ENCODE results near the gene USP40.

The USP40 gene

DNA sequence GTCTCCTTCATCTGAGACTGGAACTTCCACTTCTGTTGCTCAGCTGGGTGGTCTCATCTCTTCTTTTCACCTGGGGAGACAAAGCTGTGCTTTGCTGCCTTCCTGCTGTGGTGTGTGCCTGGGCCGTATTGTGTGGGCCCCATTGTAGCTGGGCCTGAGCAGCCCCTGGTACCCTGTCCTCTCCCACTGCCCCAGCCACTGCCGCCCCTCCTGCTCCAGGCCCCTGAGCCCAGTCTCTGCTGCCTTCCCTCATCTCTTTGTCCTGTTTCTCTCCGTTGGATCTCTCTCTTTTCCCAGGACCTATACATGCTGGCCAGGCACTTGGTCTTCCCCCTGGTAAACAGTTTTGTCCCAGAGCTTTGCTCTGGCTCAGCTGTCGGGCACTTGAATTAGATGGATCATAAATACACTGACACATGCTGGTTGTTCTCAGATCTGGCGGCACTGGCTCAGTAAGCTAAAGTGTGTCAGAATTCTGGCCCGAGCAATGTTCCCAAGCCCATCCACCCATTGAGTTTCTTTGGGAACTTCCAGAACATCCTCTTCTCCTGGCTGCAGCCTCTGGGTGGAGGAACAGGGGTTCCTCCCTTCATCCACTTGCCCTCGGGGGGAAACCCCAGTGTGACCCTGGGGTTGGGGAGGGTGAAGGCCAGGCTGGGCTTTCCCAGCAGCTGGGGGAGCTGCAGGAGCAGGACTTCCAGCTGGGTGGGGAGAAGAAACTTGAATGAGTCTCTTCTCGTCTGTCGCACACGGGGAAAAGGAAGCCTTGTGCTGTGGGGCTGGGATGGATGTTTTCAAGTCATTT lies 113.3 kb downstream of the USP40 start:
- Histone ChIP-seq H3K14ac (ENCODE audit: low read length) (no peak overlapping the region), H2BK12ac (ENCODE audit: low read length) (no peak overlapping the region), H3K23ac (ENCODE audit: low read depth, low read length, poor library complexity) (no peak overlapping the region), H3K27ac (replicated peaks; ENCODE audit: low read length) (no peak overlapping the region), H2BK5ac (ENCODE audit: low read length) (no peak overlapping the region), H4K91ac (ENCODE audit: low read depth, low read length, poor library complexity) (no peak overlapping the region), H3K9ac (ENCODE audit: low read depth, low read length, poor library complexity) (peak overlapping the region; percentile 25), H3K9me3 (replicated peaks in 1 of 2; ENCODE audit: control insufficient read depth in 2 of 2, insufficient read depth in 1 of 2, low read depth in 1 of 2, low read length in 2 of 2) (no peaks in the 10 kb centered on the region), H3K18ac (ENCODE audit: low read length) (peak overlapping the region; percentile 46), H3K4me1 (ENCODE audit: control insufficient read depth in 2 of 2, insufficient read depth in 1 of 2, low read depth in 1 of 2, low read length in 2 of 2) (peaks cover 0 to 23% of the 10 kb centered on the region in 2 donors), H3K4me3 (ENCODE audit: low read length in 2 of 2) (no peak overlapping the region), H3K4me2 (ENCODE audit: insufficient read depth, low read length, poor library complexity, severe bottlenecking) (no peak overlapping the region), H2AK5ac (ENCODE audit: low read depth, low read length) (no peak overlapping the region), H2BK15ac (ENCODE audit: low read length) (no peak overlapping the region), H2AFZ (ENCODE audit: low read length) (no peak overlapping the region), H3K79me1 (ENCODE audit: low read depth, low read length) (no peaks in the 10 kb centered on the region), H3K27me3 (ENCODE audit: control insufficient read depth in 3 of 3, insufficient read depth in 3 of 3, low read depth in 1 of 3, low read length in 3 of 3) (no peaks in the 10 kb centered on the region), H3K36me3 (replicated peaks in 1 of 2; ENCODE audit: control insufficient read depth in 2 of 2, insufficient read depth in 2 of 2, low read length in 2 of 2) (peaks cover 20 to 87% of the 10 kb centered on the region in 2 donors), H3K4ac (ENCODE audit: low read length) (no peak overlapping the region), H2BK120ac (ENCODE audit: low read depth, low read length) (no peak overlapping the region), H4K8ac (ENCODE audit: low read depth, low read length) (no peak overlapping the region)
- WGBS, 2 donors (ENCODE audit: extremely low coverage in 2 of 2, insufficient read length in 2 of 2, insufficient replicate concordance in 1 of 2): no CpG with 5 or more reads among the region's 10 CpGs
- no peak for DNase-seq (ENCODE audit: low spot score)

DNA sequence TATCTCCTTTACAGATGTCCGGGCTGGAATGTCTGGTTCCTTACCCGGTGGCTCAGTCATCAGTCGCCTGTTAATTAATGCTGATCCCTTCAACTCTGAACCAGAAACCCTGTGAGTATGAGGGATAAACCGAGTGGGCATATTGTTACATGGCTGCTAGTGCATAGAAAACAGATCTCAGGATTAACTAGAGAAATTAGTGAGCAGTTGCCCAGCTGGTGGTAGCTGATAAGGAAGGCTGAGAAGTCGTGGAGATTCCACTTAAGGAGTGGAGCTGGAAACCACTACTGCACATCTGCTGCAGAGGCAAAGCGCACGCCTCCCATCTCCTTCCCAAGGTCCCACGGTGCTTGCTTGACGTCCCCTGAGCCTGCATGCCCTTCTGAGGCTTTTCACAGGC lies 114.6 kb downstream of the USP40 start:
- H3K23ac ChIP-seq (ENCODE audit: low read depth, low read length, poor library complexity): peak overlapping the region; percentile 26
- H2BK15ac ChIP-seq (ENCODE audit: low read length): no peak overlapping the region
- H3K4me1 ChIP-seq (ENCODE audit: control insufficient read depth in 2 of 2, insufficient read depth in 1 of 2, low read depth in 1 of 2, low read length in 2 of 2): peaks cover 0 to 18% of the 10 kb centered on the region in 2 donors
- H3K9me3 ChIP-seq (replicated peaks in 1 of 2; ENCODE audit: control insufficient read depth in 2 of 2, insufficient read depth in 1 of 2, low read depth in 1 of 2, low read length in 2 of 2): no peaks in the 10 kb centered on the region
- H3K27me3 ChIP-seq (ENCODE audit: control insufficient read depth in 3 of 3, insufficient read depth in 3 of 3, low read depth in 1 of 3, low read length in 3 of 3): no peaks in the 10 kb centered on the region
- H3K4me3 ChIP-seq (ENCODE audit: low read length in 2 of 2): no peak overlapping the region
- no CpG with 5 or more reads among the region's 9 CpGs for WGBS, 2 donors (ENCODE audit: extremely low coverage in 2 of 2, insufficient read length in 2 of 2, insufficient replicate concordance in 1 of 2)
- no peak overlapping the region for H2AK5ac ChIP-seq (ENCODE audit: low read depth, low read length)
- no peak for DNase-seq (ENCODE audit: low spot score)
- no peak overlapping the region for H3K4me2 ChIP-seq (ENCODE audit: insufficient read depth, low read length, poor library complexity, severe bottlenecking)
- no peak overlapping the region for H3K4ac ChIP-seq (ENCODE audit: low read length)
- H3K9ac ChIP-seq (ENCODE audit: low read depth, low read length, poor library complexity): no peak overlapping the region
- peaks cover 15 to 76% of the 10 kb centered on the region in 2 donors for H3K36me3 ChIP-seq (replicated peaks in 1 of 2; ENCODE audit: control insufficient read depth in 2 of 2, insufficient read depth in 2 of 2, low read length in 2 of 2)
- no peaks in the 10 kb centered on the region for H3K79me1 ChIP-seq (ENCODE audit: low read depth, low read length)
- no peak overlapping the region for H3K14ac ChIP-seq (ENCODE audit: low read length)
- H3K27ac ChIP-seq (replicated peaks; ENCODE audit: low read length): no peak overlapping the region
- no peak overlapping the region for H3K18ac ChIP-seq (ENCODE audit: low read length)
- H4K91ac ChIP-seq (ENCODE audit: low read depth, low read length, poor library complexity): no peak overlapping the region
- no peak overlapping the region for H4K8ac ChIP-seq (ENCODE audit: low read depth, low read length)
- no peak overlapping the region for H2AFZ ChIP-seq (ENCODE audit: low read length)
- no peak overlapping the region for H2BK5ac ChIP-seq (ENCODE audit: low read length)
- no peak overlapping the region for H2BK12ac ChIP-seq (ENCODE audit: low read length)
- H2BK120ac ChIP-seq (ENCODE audit: low read depth, low read length): no peak overlapping the region

DNA sequence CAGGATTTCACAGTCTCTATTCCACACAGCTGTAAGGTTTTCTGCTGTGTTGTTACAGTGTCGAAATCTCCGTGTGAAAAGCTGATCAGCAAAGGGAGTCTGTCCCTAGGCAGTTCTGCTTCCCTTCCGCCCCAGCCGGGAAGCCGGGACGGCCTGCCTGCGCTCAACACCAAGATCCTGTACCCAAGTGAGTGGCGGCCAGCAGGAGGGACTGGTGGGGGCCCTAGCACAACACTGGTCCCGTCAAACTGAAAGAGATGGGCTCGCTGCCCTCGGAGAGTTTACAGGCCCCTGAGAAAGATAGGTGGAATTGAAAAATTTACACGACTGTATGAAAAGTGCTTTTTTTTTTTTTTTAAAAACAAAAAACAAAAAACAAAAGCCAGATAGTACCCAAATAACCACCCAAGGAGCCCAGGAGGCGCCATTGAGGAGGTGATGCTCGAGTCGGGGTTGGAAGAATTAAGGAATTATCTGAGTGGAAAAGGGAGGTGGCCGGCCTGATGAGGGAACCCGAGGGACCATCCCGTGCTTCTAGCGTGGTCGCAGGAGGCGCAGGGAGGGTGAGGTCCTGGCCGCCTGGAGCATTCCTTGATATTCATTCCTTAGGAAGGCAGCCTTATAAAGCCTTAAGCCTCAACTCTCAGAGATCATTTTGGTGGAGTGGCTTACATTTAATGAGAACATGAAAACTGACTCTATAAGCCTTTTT lies 115.6 kb downstream of the USP40 start:
- peak overlapping the region; percentile 76 for H3K18ac ChIP-seq (ENCODE audit: low read length)
- peak overlapping the region; percentile 1 for H2BK5ac ChIP-seq (ENCODE audit: low read length)
- H4K8ac ChIP-seq (ENCODE audit: low read depth, low read length): no peak overlapping the region
- H3K23ac ChIP-seq (ENCODE audit: low read depth, low read length, poor library complexity): no peak overlapping the region
- H3K27me3 ChIP-seq (ENCODE audit: control insufficient read depth in 3 of 3, insufficient read depth in 3 of 3, low read depth in 1 of 3, low read length in 3 of 3): no peaks in the 10 kb centered on the region
- no peak overlapping the region for H2AFZ ChIP-seq (ENCODE audit: low read length)
- no peak overlapping the region for H2BK12ac ChIP-seq (ENCODE audit: low read length)
- H2BK120ac ChIP-seq (ENCODE audit: low read depth, low read length): no peak overlapping the region
- H2BK15ac ChIP-seq (ENCODE audit: low read length): no peak overlapping the region
- no peak overlapping the region for H4K91ac ChIP-seq (ENCODE audit: low read depth, low read length, poor library complexity)
- H3K27ac ChIP-seq (replicated peaks; ENCODE audit: low read length): peak overlapping the region; percentile 58
- H2AK5ac ChIP-seq (ENCODE audit: low read depth, low read length): no peak overlapping the region
- H3K4me2 ChIP-seq (ENCODE audit: insufficient read depth, low read length, poor library complexity, severe bottlenecking): no peak overlapping the region
- H3K79me1 ChIP-seq (ENCODE audit: low read depth, low read length): no peaks in the 10 kb centered on the region
- H3K9ac ChIP-seq (ENCODE audit: low read depth, low read length, poor library complexity): no peak overlapping the region
- no peak overlapping the region for H3K4me3 ChIP-seq (ENCODE audit: low read length in 2 of 2)
- peaks cover 14 to 75% of the 10 kb centered on the region in 2 donors for H3K36me3 ChIP-seq (replicated peaks in 1 of 2; ENCODE audit: control insufficient read depth in 2 of 2, insufficient read depth in 2 of 2, low read length in 2 of 2)
- DNase-seq (ENCODE audit: low spot score): no peak
- no peak overlapping the region for H3K14ac ChIP-seq (ENCODE audit: low read length)
- H3K4me1 ChIP-seq (ENCODE audit: control insufficient read depth in 2 of 2, insufficient read depth in 1 of 2, low read depth in 1 of 2, low read length in 2 of 2): peaks cover 0 to 15% of the 10 kb centered on the region in 2 donors
- WGBS, 2 donors (ENCODE audit: extremely low coverage in 2 of 2, insufficient read length in 2 of 2, insufficient replicate concordance in 1 of 2): no CpG with 5 or more reads among the region's 22 CpGs
- no peaks in the 10 kb centered on the region for H3K9me3 ChIP-seq (replicated peaks in 1 of 2; ENCODE audit: control insufficient read depth in 2 of 2, insufficient read depth in 1 of 2, low read depth in 1 of 2, low read length in 2 of 2)
- H3K4ac ChIP-seq (ENCODE audit: low read length): no peak overlapping the region

Data from neuronal stem cell (in vitro differentiated cells).